ENCODE results near the gene PACS1. TPM values are rescaled to one million over a fixed set of nuclear protein-coding genes. Genes with fewer than 3 reads are reported as not detected.
A peak's percentile ranks its signal among the peaks of the same experiment; 100 is the strongest.
"Not testable (repeated sequence)": the region's sequence is repeated elsewhere in the genome, so short reads cannot be mapped to it uniquely, and the experiment has no call there.

Gene PACS1
- total RNA-seq, 2 experiments from 2014 or later: 76.3 to 78.3 TPM

DNA sequence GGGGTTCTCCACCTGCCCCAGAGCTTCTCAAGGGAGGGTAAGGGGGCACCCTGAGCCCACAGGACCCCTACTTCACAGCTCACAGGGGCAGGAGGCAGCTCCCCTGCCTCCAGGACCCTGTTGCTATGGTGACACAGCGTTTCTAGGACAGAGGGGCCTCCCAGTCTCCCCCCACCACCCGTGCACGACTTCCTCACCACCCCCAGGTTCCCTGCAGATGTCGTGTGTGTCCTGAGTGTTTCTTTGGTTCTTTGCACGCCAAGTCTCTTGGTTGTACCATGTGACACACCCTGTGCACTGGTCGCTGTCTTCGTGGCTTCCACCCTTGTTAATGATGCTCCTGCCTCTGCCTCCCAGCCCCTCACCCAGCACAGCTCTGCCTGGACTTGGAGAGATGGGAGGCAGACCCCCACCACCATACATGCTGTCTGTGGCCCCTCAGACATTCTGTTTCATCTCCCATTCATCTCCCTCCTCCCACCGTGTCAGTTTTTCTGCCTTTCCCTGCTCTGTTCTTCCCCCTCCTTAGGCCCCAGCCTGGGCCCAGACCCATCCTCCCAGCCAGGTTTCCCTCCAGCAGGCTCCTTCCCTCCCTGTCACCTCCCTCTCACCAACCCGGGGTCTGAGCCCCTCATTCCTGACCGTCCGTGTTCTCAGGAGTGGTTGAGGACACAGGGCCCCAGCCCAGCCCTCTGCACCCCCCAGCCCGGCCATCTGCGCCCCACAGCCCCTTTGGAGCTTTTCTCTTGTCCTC is 173.9 kb downstream of the PACS1 start:
- Mint-ChIP-seq H3K4me3 (no peak overlapping the region), H3K4me1 (ENCODE audit: low read depth) (peaks cover 4% of the 10 kb centered on the region), H3K36me3 (ENCODE audit: low read depth) (peaks cover 3% of the 10 kb centered on the region), H3K9me3 (no peaks in the 10 kb centered on the region), H3K27me3 (no peaks in the 10 kb centered on the region), H3K27ac (peak overlapping the region; percentile 77)
- CTCF ChIA-PET: interaction anchor here (0.9 kb wide), 1 partner anchor 19 kb away, joined by 3 read pairs; no protein-coding TSS in a partner anchor
- TF ChIP-seq, protein P1, sequence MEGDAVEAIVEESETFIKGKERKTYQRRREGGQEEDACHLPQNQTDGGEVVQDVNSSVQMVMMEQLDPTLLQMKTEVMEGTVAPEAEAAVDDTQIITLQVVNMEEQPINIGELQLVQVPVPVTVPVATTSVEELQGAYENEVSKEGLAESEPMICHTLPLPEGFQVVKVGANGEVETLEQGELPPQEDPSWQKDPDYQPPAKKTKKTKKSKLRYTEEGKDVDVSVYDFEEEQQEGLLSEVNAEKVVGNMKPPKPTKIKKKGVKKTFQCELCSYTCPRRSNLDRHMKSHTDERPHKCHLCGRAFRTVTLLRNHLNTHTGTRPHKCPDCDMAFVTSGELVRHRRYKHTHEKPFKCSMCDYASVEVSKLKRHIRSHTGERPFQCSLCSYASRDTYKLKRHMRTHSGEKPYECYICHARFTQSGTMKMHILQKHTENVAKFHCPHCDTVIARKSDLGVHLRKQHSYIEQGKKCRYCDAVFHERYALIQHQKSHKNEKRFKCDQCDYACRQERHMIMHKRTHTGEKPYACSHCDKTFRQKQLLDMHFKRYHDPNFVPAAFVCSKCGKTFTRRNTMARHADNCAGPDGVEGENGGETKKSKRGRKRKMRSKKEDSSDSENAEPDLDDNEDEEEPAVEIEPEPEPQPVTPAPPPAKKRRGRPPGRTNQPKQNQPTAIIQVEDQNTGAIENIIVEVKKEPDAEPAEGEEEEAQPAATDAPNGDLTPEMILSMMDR (IDR thresholded peaks at IDR 0.05): no peak
- DNase-seq: no peak
- intact Hi-C loops (cut with micrococcal nuclease): no loop called here
- ATAC-seq: peak; percentile 37
- POLR2A ChIA-PET: interaction anchor here (0.7 to 1.4 kb wide), 3 partner anchors 15 to 26 kb away, joined by 3 to 4 read pairs (median 4); no protein-coding TSS in a partner anchor

DNA sequence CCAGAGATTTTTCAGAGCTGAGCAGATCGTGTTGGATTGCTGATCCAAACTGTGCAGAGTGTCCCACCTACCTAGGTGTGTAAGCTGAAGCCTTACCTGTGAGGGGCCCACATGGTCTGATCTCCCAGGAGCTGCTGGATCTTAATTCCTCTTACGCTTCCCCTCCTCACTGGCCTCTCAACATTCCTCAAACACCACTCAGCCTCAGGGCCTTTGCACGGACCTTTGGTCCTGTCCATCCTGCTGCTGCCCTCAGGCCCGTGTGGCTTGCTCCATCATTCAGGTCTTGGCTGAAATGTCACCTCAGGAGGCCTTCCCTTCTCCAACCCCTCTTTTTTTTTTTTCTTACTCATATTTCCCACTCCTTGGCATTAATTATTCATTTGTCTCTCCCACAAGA is 177.2 kb downstream of the PACS1 start:
- ATAC-seq (no peak), DNase-seq (no peak)
- peaks cover 4% of the 10 kb centered on the region for H3K4me1 Mint-ChIP-seq (ENCODE audit: low read depth)
- no peaks in the 10 kb centered on the region for H3K9me3 Mint-ChIP-seq
- TF ChIP-seq, protein P1 (IDR thresholded peaks at IDR 0.05): no peak
- H3K27ac Mint-ChIP-seq: no peak overlapping the region
- intact Hi-C loops (cut with micrococcal nuclease): no loop called here
- peaks cover 3% of the 10 kb centered on the region for H3K36me3 Mint-ChIP-seq (ENCODE audit: low read depth)
- ChIA-PET POLR2A (interaction anchor here (0.7 kb wide), 1 partner anchor 75 kb away, joined by 3 read pairs; no protein-coding TSS in a partner anchor), CTCF (interaction anchor here (1.2 to 1.6 kb wide), 2 partner anchors 8 to 12 kb away, joined by 4 read pairs; no protein-coding TSS in a partner anchor)
- H3K27me3 Mint-ChIP-seq: no peaks in the 10 kb centered on the region
- H3K4me3 Mint-ChIP-seq: no peak overlapping the region

DNA sequence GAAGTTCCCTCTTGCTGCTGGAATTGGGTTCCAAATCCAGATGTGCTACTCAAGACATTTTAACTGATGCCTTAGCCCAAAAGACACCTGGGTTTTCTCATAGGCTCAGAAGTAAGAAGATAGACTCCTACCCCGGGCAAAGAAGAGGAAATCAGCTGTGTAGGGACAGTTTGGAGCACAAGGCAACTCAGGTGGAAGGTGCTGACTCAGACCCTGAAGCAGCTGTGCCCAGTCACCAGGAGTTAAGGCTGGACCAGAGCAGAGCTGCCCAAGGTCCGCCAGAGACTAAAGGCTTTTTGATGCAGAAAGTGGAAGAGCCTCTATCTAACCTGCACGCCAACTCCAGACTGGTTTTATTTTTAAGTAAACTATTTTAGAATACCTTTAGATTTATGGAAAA is 177.7 kb downstream of the PACS1 start:
- H3K27ac Mint-ChIP-seq: no peak overlapping the region

DNA sequence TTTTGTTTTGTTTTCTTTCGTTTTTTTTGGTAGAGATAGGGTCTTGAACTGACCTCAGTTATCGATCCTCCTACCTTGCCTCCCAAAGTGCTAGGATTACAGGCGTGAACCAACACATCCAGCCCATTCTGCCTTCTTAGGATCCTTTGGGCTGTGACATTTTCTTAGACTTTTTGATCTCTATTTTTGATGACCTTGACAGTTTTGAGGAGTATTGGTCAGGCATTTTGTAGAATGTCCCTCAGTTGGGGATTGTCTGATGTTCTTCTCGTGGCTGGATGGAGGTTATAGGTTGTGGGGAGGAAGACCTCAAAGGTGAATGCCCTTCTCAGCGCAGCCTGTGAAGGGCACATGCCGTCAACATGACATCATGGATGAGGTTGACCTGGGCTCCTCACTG is 178.8 kb downstream of the PACS1 start:
- ChIA-PET CTCF (no interaction called here), POLR2A (no interaction called here)
- intact Hi-C loops (cut with micrococcal nuclease): no loop called here
- H3K4me3 Mint-ChIP-seq: no peak overlapping the region
- TF ChIP-seq, protein P1 (IDR thresholded peaks at IDR 0.05): no peak
- no peak for ATAC-seq
- no peaks in the 10 kb centered on the region for H3K36me3 Mint-ChIP-seq (ENCODE audit: low read depth)
- H3K9me3 Mint-ChIP-seq: no peaks in the 10 kb centered on the region
- no peak for DNase-seq
- H3K27me3 Mint-ChIP-seq: no peaks in the 10 kb centered on the region
- H3K4me1 Mint-ChIP-seq (ENCODE audit: low read depth): peaks cover 3% of the 10 kb centered on the region
- H3K27ac Mint-ChIP-seq: no peak overlapping the region

More for the DNA sequence above, 177.7 kb downstream of the PACS1 start:
- CTCF ChIA-PET: interaction anchor here (1.6 kb wide), 1 partner anchor 11 kb away, joined by 4 read pairs; no protein-coding TSS in a partner anchor
- TF ChIP-seq, protein P1 (IDR thresholded peaks at IDR 0.05): no peak
- Mint-ChIP-seq H3K36me3 (ENCODE audit: low read depth) (peaks cover 3% of the 10 kb centered on the region), H3K4me1 (ENCODE audit: low read depth) (peaks cover 4% of the 10 kb centered on the region), H3K4me3 (no peak overlapping the region), H3K9me3 (no peaks in the 10 kb centered on the region), H3K27me3 (no peaks in the 10 kb centered on the region)
- ATAC-seq (no peak), DNase-seq (no peak)
- intact Hi-C loops (cut with micrococcal nuclease): no loop called here
- POLR2A ChIA-PET: interaction anchor here (0.7 kb wide), 1 partner anchor 75 kb away, joined by 3 read pairs; no protein-coding TSS in a partner anchor

DNA sequence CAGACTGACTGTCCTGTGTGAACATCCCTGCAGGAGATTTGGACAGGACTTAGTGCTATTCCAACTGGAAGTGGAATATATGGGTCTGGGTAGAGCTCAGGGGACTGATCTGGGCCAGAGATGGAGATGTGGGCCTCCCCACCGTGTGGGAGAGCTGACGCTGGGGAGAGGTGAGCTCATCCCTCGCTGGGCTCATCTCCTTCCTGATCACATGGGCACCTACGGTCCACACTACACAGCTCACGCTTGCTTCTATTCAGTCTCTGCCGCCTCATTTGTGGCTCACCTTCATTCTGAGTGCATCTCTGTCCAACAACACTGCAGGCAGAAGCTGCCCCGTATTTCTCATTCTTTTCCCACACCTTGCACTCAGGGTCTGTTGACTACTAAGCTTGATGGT is 181.7 kb downstream of the PACS1 start:
- peaks cover 8% of the 10 kb centered on the region for H3K4me1 Mint-ChIP-seq (ENCODE audit: low read depth)
- no peak for DNase-seq
- CTCF ChIA-PET: interaction anchor here (0.8 to 1.1 kb wide), 2 partner anchors 30 to 207 kb away, joined by 3 read pairs; no protein-coding TSS in a partner anchor
- peak overlapping the region; percentile 14 for H3K27ac Mint-ChIP-seq
- intact Hi-C loops (cut with micrococcal nuclease): no loop called here
- ATAC-seq: no peak
- H3K9me3 Mint-ChIP-seq: no peaks in the 10 kb centered on the region
- TF ChIP-seq, protein P1 (IDR thresholded peaks at IDR 0.05): no peak
- POLR2A ChIA-PET: interaction anchor here (0.7 to 1.1 kb wide), 2 partner anchors 16 to 34 kb away, joined by 3 to 4 read pairs; no protein-coding TSS in a partner anchor
- H3K27me3 Mint-ChIP-seq: no peaks in the 10 kb centered on the region
- H3K4me3 Mint-ChIP-seq: no peak overlapping the region
- no peaks in the 10 kb centered on the region for H3K36me3 Mint-ChIP-seq (ENCODE audit: low read depth)

DNA sequence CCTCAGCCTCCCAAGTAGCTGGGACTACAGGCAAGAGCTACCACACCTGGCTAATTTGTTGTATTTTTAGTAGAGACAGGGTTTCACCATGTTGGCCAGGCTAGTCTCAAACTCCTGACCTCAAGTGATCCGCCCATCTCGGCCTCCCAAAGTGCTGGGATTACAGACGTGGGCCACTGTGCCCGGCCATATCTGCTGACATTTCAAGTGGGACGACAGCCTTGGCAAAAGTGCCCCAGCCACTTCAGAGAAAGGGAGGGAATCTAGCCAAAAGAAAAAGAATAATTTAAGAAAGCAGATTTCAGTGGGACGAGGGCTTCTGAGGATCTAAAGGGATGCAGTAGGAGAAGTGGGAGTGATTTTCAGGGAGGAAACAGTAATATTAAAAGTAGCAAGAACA is 183.0 kb downstream of the PACS1 start:
- CTCF ChIA-PET, POLR2A ChIA-PET: not testable (repeated sequence)

More for the DNA sequence above, 183.0 kb downstream of the PACS1 start:
- DNase-seq; H3K36me3 Mint-ChIP-seq (ENCODE audit: low read depth); intact Hi-C loops (cut with micrococcal nuclease); H3K9me3 Mint-ChIP-seq; H3K4me3 Mint-ChIP-seq; H3K27me3 Mint-ChIP-seq; H3K4me1 Mint-ChIP-seq (ENCODE audit: low read depth); ATAC-seq: not testable (repeated sequence)
- H3K27ac Mint-ChIP-seq: peak overlapping the region; percentile 47

All from activated CD8-positive, alpha-beta T cell treated with anti-CD3 and anti-CD28 coated beads for 36 hours (primary cell).